Sigmoid colon (tissue), 4 donors: ENCODE results near the gene KCNIP4.

ENCODE experiments used
- EP300 ChIP-seq, 4 donors: sonication (generic); formaldehyde crosslinking; IDR thresholded peaks; one replicate each; pipeline ENCODE4 v1.6.1; 2017; ENCODE audit warnings: antibody characterized with exemption in 4 of 4
- POLR2A ChIP-seq, 2 donors: fragments of 450-650 bp; IDR thresholded peaks; one replicate each; pipeline ENCODE4 v1.6.1; 2016; ENCODE audit warnings: antibody characterized with exemption in 2 of 2, mild to moderate bottlenecking in 2 of 2, moderate library complexity in 2 of 2
- POLR2AphosphoS5 ChIP-seq, 4 donors: sonication (generic); formaldehyde crosslinking; IDR thresholded peaks; one replicate each; pipeline ENCODE4 v1.6.1; 2017; ENCODE audit warnings: antibody characterized with exemption in 4 of 4
- TF ChIP-seq, protein P1 (sequence below), 4 experiments: fragments of 450-650 bp in 3 of 4; fragments of 200-600 bp in 1 of 4; IDR thresholded peaks; one replicate each; pipeline ENCODE4 v1.5.1; 2016 to 2019; ENCODE audit warnings: antibody characterized with exemption in 4 of 4, mild to moderate bottlenecking in 3 of 4, moderate library complexity in 2 of 4

DNA sequence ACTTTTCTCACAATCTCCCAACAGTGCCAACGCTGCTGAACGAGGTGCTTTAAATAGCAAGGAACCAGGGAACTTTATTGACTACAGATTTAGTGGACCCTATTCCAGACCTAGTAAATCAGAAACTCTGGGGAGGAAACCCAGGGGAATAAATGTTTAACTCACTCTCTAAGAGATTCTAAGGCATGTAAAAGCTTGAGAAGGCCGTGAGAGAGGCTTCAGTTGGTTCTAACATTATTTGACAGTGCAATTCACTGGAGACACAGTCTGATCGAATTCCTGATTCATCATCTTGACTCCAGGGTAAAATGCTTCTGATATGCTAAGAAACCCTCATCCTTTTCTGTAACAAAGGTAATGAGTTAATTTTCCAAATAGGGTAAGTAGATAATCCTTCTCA is 494.4 kb downstream of the KCNIP4 start:
- TF ChIP-seq, protein P1, sequence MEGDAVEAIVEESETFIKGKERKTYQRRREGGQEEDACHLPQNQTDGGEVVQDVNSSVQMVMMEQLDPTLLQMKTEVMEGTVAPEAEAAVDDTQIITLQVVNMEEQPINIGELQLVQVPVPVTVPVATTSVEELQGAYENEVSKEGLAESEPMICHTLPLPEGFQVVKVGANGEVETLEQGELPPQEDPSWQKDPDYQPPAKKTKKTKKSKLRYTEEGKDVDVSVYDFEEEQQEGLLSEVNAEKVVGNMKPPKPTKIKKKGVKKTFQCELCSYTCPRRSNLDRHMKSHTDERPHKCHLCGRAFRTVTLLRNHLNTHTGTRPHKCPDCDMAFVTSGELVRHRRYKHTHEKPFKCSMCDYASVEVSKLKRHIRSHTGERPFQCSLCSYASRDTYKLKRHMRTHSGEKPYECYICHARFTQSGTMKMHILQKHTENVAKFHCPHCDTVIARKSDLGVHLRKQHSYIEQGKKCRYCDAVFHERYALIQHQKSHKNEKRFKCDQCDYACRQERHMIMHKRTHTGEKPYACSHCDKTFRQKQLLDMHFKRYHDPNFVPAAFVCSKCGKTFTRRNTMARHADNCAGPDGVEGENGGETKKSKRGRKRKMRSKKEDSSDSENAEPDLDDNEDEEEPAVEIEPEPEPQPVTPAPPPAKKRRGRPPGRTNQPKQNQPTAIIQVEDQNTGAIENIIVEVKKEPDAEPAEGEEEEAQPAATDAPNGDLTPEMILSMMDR (IDR thresholded peaks at IDR 0.05): no peak
- TF ChIP-seq POLR2A (IDR thresholded peaks at IDR 0.05) (no peak), EP300 (IDR thresholded peaks at IDR 0.05) (no peak), POLR2AphosphoS5 (IDR thresholded peaks at IDR 0.05) (no peak)
